ENCODE data around the gene SERINC3. TPM values are rescaled to one million over a fixed set of nuclear protein-coding genes. Genes with fewer than 3 reads are reported as not detected.

Gene SERINC3
- total and polyA plus RNA-seq, 2 of the 8 experiments (the other 6 are each of a cell fraction or from before 2014, with no cell fraction given): 47.2 to 66.0 TPM

DNA sequence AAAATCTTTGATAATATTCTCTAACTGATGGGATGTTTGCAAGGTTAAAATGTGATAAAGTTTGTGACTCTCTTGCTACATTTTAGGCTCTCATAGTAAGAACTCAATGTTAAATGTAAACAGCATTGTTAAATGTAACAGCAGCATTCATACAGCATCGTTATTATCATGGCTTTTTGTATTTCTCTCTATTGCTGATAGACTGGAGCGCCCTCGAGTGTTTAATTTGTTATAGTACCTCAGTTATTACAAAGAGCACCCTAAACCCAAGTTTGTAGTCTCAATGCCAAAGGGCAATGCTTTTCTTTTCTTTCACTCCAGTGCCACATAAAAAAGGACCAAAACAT, 61.1 kb downstream of the SERINC3 start (continued):
- no peak for TF ChIP-seq KDM4A (IDR thresholded peaks at IDR 0.05; ENCODE audit: low read depth, low read length, severe bottlenecking)
- TF ChIP-seq, protein P1, sequence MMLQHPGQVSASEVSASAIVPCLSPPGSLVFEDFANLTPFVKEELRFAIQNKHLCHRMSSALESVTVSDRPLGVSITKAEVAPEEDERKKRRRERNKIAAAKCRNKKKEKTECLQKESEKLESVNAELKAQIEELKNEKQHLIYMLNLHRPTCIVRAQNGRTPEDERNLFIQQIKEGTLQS (IDR thresholded peaks at IDR 0.05; ENCODE audit: insufficient read depth, low read depth, low read length): no peak
